Inflammatory macrophage treated with lipopolysaccharide for 1 hour (primary cell): ENCODE results near the gene SMAD3.

ENCODE experiments used
- DNase-seq, 2 donors: peaks; one replicate each; pipeline ENCODE4 v3.0.0-alpha.2; 2020 to 2022

Gene SMAD3

GRCh38 chr15:67097930-67098740, 32.7 kb downstream of the SMAD3 start:
- DNase-seq, result no peak

- DNase-seq, result peak in 1 of 2 donors; percentile 47
These were observed 33.4 kb downstream of the SMAD3 start for GRCh38 chr15:67098768-67099282.

- no peak for DNase-seq
These were observed 34.9 kb downstream of the SMAD3 start for GRCh38 chr15:67100124-67100791.

DNA sequence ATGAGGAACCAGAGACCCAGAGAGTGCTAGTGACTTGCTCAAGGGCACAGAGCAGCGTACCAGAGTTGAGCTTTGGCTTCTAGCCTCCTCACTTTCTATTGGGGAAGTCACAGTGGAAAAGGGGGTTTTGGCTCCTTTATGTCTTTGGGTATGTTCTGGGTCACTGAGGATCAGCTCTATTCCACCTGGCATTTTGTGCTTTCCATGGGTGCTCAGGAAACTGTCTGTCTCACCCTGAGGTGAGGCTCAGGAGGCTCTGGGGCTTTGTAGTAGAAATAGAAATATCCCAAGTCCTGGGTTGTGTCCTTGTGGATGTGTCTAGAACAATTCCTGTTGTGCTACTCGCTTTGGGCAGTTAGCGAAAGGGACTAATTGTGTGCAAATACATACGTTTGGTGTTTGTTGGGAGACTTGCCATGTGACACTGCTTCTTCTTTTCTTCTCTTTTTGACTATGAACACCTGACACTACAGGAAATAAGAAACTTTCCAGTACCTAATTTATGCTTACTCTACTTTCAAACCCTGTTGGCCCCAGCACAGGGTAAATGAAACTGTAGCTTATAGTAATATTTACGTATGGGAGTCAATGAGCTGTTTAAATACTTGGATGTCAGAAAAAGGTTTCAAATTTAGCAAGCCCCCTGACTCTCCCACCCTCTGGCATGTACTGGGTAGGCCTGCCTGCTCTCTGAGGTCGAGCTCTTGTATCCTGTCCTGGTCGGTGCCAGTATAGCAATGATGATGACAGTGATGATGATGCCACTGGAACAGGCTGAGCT, 35.6 kb downstream of the SMAD3 start:
- no peak for DNase-seq

- DNase-seq, result no peak
These were observed 36.7 kb downstream of the SMAD3 start for GRCh38 chr15:67101911-67102598.

- no peak for DNase-seq
These were observed 37.2 kb downstream of the SMAD3 start for GRCh38 chr15:67102599-67102929.

GRCh38 chr15:67103021-67103420, 37.6 kb downstream of the SMAD3 start:
- DNase-seq, result no peak

- DNase-seq, result no peak
These were observed 38.0 kb downstream of the SMAD3 start for GRCh38 chr15:67103432-67103831.

DNA sequence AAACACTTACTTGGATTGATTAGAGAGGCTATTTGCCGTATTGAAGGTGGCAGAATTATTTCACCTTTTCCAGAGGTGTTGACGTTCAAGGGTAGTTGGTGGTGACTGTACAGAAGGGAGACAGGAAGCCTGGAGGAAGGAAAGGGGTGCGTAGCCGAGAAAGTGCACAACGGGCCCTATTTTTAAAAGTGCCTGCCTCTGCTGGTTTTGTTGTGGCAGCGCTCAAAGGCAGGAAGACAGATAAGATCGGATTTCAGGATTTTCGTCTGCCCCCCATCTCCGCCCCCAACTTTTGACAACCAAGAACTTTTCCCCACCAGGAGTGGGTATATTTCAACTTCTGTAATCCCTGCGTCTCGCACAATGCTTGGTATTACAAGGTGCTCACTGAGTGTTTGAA, 38.5 kb downstream of the SMAD3 start:
- no peak for DNase-seq

- DNase-seq, result no peak
These were observed 39.1 kb downstream of the SMAD3 start for GRCh38 chr15:67104510-67104909.

DNA sequence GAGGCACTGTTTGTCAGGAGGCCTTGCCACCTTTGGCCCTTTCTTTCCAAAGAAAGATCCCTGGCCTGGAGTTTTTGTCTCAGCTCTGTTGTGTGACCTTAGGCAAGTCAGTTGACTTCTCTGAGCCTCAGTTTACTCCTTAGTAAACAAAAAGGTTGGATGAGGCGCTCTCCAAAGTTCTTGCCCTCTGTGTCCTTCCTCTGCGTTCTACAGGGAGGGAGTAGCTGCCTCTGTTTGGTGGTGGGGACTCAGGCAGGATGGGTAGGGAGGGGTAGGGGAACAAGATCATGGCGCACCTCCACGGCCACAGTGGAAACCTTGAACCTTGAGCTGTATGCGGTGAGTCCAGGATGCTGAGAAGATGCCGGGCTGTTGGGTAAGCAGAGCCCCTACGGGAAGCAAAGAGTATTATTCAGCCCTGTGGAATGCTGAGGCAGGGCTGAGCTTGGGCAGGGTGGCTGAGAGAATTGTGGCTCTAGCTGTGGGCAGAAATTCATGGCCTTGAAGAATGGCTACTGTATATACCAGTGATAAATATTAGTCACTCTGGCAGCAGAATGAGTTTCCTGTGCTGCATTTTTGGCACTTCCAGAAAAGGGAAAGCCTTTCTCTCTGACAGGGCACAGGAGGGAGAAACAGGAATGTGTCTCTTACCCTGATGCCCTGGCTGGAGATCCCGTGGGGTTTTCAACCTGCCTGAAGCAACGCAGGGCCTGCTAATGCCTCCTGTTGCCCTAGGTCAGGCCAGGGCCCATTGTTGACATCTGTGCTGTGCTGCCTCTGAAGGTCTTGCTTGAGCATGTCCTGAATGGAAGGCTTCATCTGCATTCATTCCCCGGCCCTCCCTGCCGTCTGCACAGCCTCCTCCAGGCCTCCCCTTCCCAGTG, 39.9 kb downstream of the SMAD3 start:
- no peak for DNase-seq

GRCh38 chr15:67105991-67106763, 40.8 kb downstream of the SMAD3 start:
- DNase-seq, result no peak

- no peak for DNase-seq
These were observed 41.3 kb downstream of the SMAD3 start for GRCh38 chr15:67106764-67107013.

DNA sequence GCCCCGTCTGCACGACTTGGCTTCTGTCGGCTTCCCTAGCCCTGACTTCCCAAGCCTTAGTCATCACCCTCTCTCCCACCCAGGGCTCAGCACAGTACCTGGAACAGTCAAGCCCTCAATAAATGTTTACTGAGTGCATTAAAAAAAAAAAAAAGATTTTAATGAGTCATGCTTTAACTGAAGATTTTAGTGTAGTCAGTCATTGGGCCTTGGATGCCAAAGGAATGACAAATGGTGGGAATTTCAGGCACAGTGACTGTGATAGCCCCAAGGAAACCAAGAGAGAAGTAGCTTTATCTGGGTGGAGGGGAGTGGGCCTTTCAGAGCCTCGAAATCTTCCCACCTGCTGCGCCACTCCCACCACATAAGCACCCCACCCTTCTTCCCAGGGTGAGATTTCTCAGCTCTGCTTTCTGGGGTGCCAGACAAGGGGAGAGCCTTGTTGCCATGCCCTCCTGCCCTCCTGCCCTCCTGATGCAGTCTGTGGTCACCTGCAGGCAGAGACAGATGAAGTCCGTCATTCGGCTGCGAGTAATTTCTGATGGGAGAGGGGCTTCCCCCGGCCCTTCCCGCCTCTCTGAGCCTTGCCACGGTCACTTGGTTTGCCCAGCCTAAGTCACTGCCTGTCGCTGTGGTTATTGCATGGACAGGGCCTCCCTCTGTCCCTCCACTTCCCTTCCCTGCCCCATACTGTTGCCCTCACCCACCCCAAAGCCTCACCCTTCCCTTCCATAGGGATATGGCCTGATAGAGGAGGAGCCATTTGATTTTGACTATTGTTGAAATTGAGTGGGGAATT, 41.8 kb downstream of the SMAD3 start:
- DNase-seq, result no peak

- no peak for DNase-seq
These were observed 42.9 kb downstream of the SMAD3 start for GRCh38 chr15:67108122-67108961.

DNA sequence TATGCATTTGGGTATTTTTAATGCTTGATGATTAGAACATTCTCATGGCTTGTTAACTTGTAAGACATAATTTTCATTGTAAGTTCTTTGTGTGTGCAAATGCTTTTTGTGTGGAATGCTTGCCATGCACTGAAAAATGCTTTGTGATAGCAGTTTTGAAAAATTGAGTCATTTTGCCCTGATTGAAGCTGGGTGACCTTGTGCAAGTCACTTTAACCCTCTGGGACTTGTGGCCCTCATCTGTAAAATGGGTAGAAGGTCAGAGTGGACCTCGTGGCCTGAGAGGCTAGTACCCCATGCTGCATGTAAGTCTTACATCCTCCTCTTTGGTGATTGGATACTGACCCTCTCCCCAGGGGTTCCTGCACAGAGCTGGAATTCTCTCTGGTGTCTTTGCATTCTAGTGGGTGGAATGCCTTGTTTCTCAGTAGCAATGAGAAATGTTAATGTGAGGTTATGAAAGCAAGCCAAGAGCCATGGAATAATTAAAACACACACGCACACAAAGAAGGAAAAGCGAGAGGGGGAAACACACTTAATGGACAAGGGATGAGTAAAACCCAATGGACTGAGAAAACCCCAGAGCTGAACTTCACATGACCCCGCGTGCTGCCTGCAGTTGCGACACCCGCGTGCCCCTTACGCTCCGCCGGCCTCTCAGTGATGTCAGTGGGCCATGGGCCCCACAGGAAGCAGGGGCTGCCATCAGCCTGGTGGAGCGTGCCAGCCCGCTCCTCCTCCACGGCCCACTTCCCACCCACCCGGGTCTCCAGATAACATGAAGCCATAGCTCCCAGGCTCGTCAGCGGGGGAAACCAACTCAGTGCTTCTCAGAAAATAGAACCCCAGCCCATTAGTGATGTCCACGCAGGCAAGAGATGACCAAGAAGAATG, 44.0 kb downstream of the SMAD3 start:
- peak; percentile 76 to 77 for DNase-seq

DNA sequence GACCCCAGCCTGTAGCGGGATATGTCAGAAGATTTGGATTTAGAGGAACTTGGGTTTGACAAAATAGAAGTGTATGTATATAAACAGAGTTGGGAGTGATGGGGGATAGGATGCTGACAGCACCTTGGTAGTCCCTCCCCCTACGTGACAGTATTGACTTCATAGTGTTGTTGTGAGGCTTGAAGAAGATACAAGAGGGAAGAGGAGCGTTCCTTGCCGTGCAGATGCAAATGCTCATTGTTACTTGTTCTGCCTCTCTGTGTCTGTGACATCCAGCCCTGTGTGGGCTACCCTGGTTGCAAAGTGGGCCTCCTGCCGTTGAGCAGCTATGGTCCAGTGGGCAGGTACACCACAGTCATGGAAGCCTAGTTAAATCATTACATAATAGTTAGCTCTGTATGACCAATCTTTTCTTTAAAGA, 45.0 kb downstream of the SMAD3 start:
- DNase-seq, result no peak
